Fibroblast of lung (primary cell): ENCODE measurements around the gene MBNL1. TPM values are rescaled to one million over a fixed set of nuclear protein-coding genes. Genes with fewer than 3 reads are reported as not detected.
A peak's percentile ranks its signal among the peaks of the same experiment; 100 is the strongest.

Experiments used
- DNase-seq, 2 donors: peaks; one replicate each; pipeline versions ENCODE4 v3.0.0 to v3.0.0-alpha.2; 2010; ENCODE audit warnings: low read depth in 2 of 2
- H2AFZ ChIP-seq: 2 replicates; pipeline ENCODE4 v1.5.1; 2012; ENCODE audit warnings: low read length, control low read depth, inconsistent platforms
- H3K27ac ChIP-seq: 2 replicates; pipeline ENCODE4 v1.5.1; 2011; ENCODE audit warnings: low read length, control low read depth; ENCODE audit not compliant: insufficient read depth
- H3K27me3 ChIP-seq: 2 replicates; pipeline ENCODE4 v1.5.1; 2011; ENCODE audit warnings: mild to moderate bottlenecking, low read length; ENCODE audit not compliant: control insufficient read depth, insufficient read depth
- H3K36me3 ChIP-seq: 2 replicates; pipeline ENCODE4 v1.5.1; 2011; ENCODE audit warnings: low read length; ENCODE audit not compliant: control insufficient read depth, insufficient read depth
- H3K4me1 ChIP-seq: 2 replicates; pipeline ENCODE4 v1.5.1; 2011; ENCODE audit warnings: low read length; ENCODE audit not compliant: control insufficient read depth, insufficient read depth; ENCODE audit errors: extremely low read depth
- H3K4me2 ChIP-seq: 2 replicates; pipeline ENCODE4 v1.5.1; 2011; ENCODE audit warnings: low read length, control low read depth; ENCODE audit not compliant: insufficient read depth; ENCODE audit errors: extremely low read depth
- H3K4me3 ChIP-seq, 4 experiments: fragments of 200-600 bp in 1 of 4; sonication (generic) in 1 of 4; replicated peaks in 1 of 4; 2 replicates each; pipeline ENCODE4 v1.5.1; 2011 to 2016; ENCODE audit warnings: low read length in 4 of 4, low read depth in 3 of 4, mild to moderate bottlenecking in 3 of 4, control low read depth in 2 of 4, inconsistent platforms in 1 of 4, mixed read lengths in 1 of 4; ENCODE audit not compliant: insufficient read depth in 1 of 4; ENCODE audit errors: control extremely low read depth in 1 of 4
- H3K79me2 ChIP-seq: 2 replicates; pipeline ENCODE4 v1.5.1; 2012; ENCODE audit warnings: mild to moderate bottlenecking, low read length, inconsistent platforms; ENCODE audit not compliant: control insufficient read depth, insufficient read depth
- H3K9ac ChIP-seq: 2 replicates; pipeline ENCODE4 v1.5.1; 2011; ENCODE audit warnings: mild to moderate bottlenecking, low read length, control low read depth; ENCODE audit not compliant: insufficient read depth
- H3K9me3 ChIP-seq: 2 replicates; pipeline ENCODE4 v1.5.1; 2012; ENCODE audit warnings: low read depth, low read length; ENCODE audit not compliant: control insufficient read depth, insufficient read depth
- H4K20me1 ChIP-seq: 2 replicates; pipeline ENCODE4 v1.5.1; 2011; ENCODE audit warnings: low read length; ENCODE audit not compliant: control insufficient read depth, insufficient read depth; ENCODE audit errors: extremely low read depth
- CTCF ChIP-seq, 2 donors: IDR thresholded peaks in 1 of 2; conservative IDR thresholded peaks in 1 of 2; 1 replicate in 1 of 2; 2 replicates in 1 of 2; pipeline ENCODE4 v1.5.1; 2011 to 2012; ENCODE audit warnings: low read length in 2 of 2, control low read depth in 1 of 2, inconsistent platforms in 1 of 2, low read depth in 1 of 2, mild to moderate bottlenecking in 1 of 2
- EZH2 ChIP-seq: IDR thresholded peaks from 2 replicates; pipeline ENCODE4 v1.5.1; 2012; ENCODE audit warnings: low read length, control low read depth, mild to moderate bottlenecking; ENCODE audit errors: missing control alignments
- polyA plus RNA-seq, 2 donors: library from polyadenylated mRNA; depleted of rRNA in 1 of 2; stranded (reverse) in 1 of 2; unstranded in 1 of 2; fragments of >200 nt; gene quantifications; 2 replicates each; pipeline ENCODE4 v1.2.1, GENCODE V29; 2011 to 2012; ENCODE audit warnings: missing spikeins in 1 of 2
- total RNA-seq: library from RNA; depleted of rRNA; stranded (reverse); fragments of >200 nt; gene quantifications from 2 replicates; pipeline ENCODE4 v1.2.1, GENCODE V29; 2014

The MBNL1 gene
- total and polyA plus RNA-seq, 2 donors (not counting 1 experiment from before 2014, with no cell fraction given) = 150 to 213 TPM

GRCh38 chr3:152403632-152404066 lies 134.9 kb downstream of the MBNL1 start:
- DNase-seq = peak; percentile 45 to 50
- Histone ChIP-seq H3K27ac (no peak overlapping the region), H3K36me3 (no peaks in the 10 kb centered on the region), H3K9ac (no peak overlapping the region), H2AFZ (no peak overlapping the region), H3K79me2 (peaks cover 84% of the 10 kb centered on the region), H3K4me3 (no peak overlapping the region), H3K27me3 (no peaks in the 10 kb centered on the region), H4K20me1 (no peaks in the 10 kb centered on the region), H3K9me3 (no peaks in the 10 kb centered on the region), H3K4me1 (peaks cover 23% of the 10 kb centered on the region), H3K4me2 (no peak overlapping the region)
- no peak for TF ChIP-seq CTCF (conservative IDR thresholded peaks at IDR 0.05 in 1 of 2, IDR thresholded peaks at IDR 0.05 in 1 of 2; ENCODE audit: low read depth in 1 of 2, low read length in 2 of 2)
- TF ChIP-seq EZH2 = no peak

GRCh38 chr3:152404976-152405375 lies 136.2 kb downstream of the MBNL1 start:
- TF ChIP-seq CTCF (conservative IDR thresholded peaks at IDR 0.05 in 1 of 2, IDR thresholded peaks at IDR 0.05 in 1 of 2; ENCODE audit: low read depth in 1 of 2, low read length in 2 of 2) (no peak), EZH2 (no peak)
- H3K27me3 ChIP-seq = no peaks in the 10 kb centered on the region
- H3K27ac ChIP-seq = no peak overlapping the region
- no peaks in the 10 kb centered on the region for H4K20me1 ChIP-seq
- H3K4me3 ChIP-seq = no peak overlapping the region
- H2AFZ ChIP-seq = no peak overlapping the region
- H3K4me1 ChIP-seq = peaks cover 19% of the 10 kb centered on the region
- H3K79me2 ChIP-seq = peaks cover 83% of the 10 kb centered on the region
- H3K4me2 ChIP-seq = no peak overlapping the region
- no peak overlapping the region for H3K9ac ChIP-seq
- no peaks in the 10 kb centered on the region for H3K9me3 ChIP-seq
- no peaks in the 10 kb centered on the region for H3K36me3 ChIP-seq
- no peak for DNase-seq

GRCh38 chr3:152405915-152406802 lies 137.4 kb downstream of the MBNL1 start:
- Histone ChIP-seq H2AFZ (no peak overlapping the region), H3K4me2 (peak overlapping the region; percentile 26), H3K27me3 (no peaks in the 10 kb centered on the region), H3K9me3 (no peaks in the 10 kb centered on the region), H3K36me3 (no peaks in the 10 kb centered on the region), H3K27ac (peak overlapping the region; percentile 46), H3K4me1 (peaks cover 14% of the 10 kb centered on the region), H3K9ac (peak overlapping the region; percentile 1), H3K79me2 (peaks cover 86% of the 10 kb centered on the region), H3K4me3 (peak overlapping the region in 2 of 4 experiments; percentile 7 to 19), H4K20me1 (no peaks in the 10 kb centered on the region)
- TF ChIP-seq CTCF (conservative IDR thresholded peaks at IDR 0.05 in 1 of 2, IDR thresholded peaks at IDR 0.05 in 1 of 2; ENCODE audit: low read depth in 1 of 2, low read length in 2 of 2) = no peak
- TF ChIP-seq EZH2 = no peak
- DNase-seq = peak; percentile 89 to 97
